H54 (cell line): ENCODE data around the gene EPHB1.

Experiments
- DNase-seq: peaks from one replicate; pipeline ENCODE4 v3.0.0; 2011; ENCODE audit warnings: low spot score, mixed read lengths; ENCODE audit not compliant: insufficient read length
- FAIRE-seq: peaks from 3 replicates; lab custom pipeline; 2011; peaks lifted over from hg19 to GRCh38; lab: Jason Lieb, UNC
- POLR2A ChIP-seq: IDR thresholded peaks from 2 replicates; pipeline ENCODE4 v1.6.1; 2011; ENCODE audit warnings: low read depth, mild to moderate bottlenecking, low read length

Gene EPHB1

GRCh38 chr3:134794323-134794722, 737 bp upstream of the EPHB1 start:
- no peak for TF ChIP-seq POLR2A
- FAIRE-seq (no peak), DNase-seq (no peak)

GRCh38 chr3:134795746-134796280, 753 bp downstream of the EPHB1 start:
- no peak for TF ChIP-seq POLR2A
- DNase-seq (no peak), FAIRE-seq (no peak)

GRCh38 chr3:134796281-134797056, 1.4 kb downstream of the EPHB1 start:
- no peak for TF ChIP-seq POLR2A
- no peak for DNase-seq
- no peak for FAIRE-seq

- no peak for TF ChIP-seq POLR2A
- DNase-seq (no peak), FAIRE-seq (no peak)
Observed at GRCh38 chr3:134797057-134797740, 2.1 kb downstream of the EPHB1 start.

- no peak for TF ChIP-seq POLR2A
- no peak for FAIRE-seq
- DNase-seq: no peak
Observed at GRCh38 chr3:134797741-134798451, 2.8 kb downstream of the EPHB1 start.

GRCh38 chr3:134798681-134799311, 3.7 kb downstream of the EPHB1 start:
- FAIRE-seq (no peak), DNase-seq (no peak)

GRCh38 chr3:134799393-134799792, 4.3 kb downstream of the EPHB1 start:
- DNase-seq (no peak), FAIRE-seq (no peak)
- TF ChIP-seq POLR2A: no peak

More at GRCh38 chr3:134798681-134799311, 3.7 kb downstream of the EPHB1 start:
- no peak for TF ChIP-seq POLR2A

- no peak for FAIRE-seq
- no peak for DNase-seq
- TF ChIP-seq POLR2A: no peak
Observed at GRCh38 chr3:134801204-134801958, 6.3 kb downstream of the EPHB1 start.

GRCh38 chr3:134802428-134803050, 7.5 kb downstream of the EPHB1 start:
- FAIRE-seq: no peak
- no peak for TF ChIP-seq POLR2A
- no peak for DNase-seq

- no peak for FAIRE-seq
- no peak for TF ChIP-seq POLR2A
- no peak for DNase-seq
Observed at GRCh38 chr3:134803051-134803505, 8.0 kb downstream of the EPHB1 start.

GRCh38 chr3:134803652-134804051, 8.6 kb downstream of the EPHB1 start:
- DNase-seq: no peak
- no peak for TF ChIP-seq POLR2A
- FAIRE-seq: no peak
